Stimulated activated CD8-positive, alpha-beta memory T cell treated with anti-CD3 and anti-CD28 coated beads, Interleukin-15, amount 100 ng/mL, for 48 hours (primary cell): ENCODE measurements around the gene ENTPD1.
A peak's percentile ranks its signal among the peaks of the same experiment; 100 is the strongest.
"Not testable (repeated sequence)": the region's sequence is repeated elsewhere in the genome, so short reads cannot be mapped to it uniquely, and the experiment has no call there.

ENCODE experiments used
- DNase-seq, 2 donors: peaks; one replicate each; pipeline ENCODE4 v3.0.0-alpha.2; 2020; ENCODE audit warnings: low read depth in 2 of 2

Gene ENTPD1

GRCh38 chr10:95759233-95759826 is 3.4 kb downstream of the ENTPD1 start:
- no peak for DNase-seq

DNA sequence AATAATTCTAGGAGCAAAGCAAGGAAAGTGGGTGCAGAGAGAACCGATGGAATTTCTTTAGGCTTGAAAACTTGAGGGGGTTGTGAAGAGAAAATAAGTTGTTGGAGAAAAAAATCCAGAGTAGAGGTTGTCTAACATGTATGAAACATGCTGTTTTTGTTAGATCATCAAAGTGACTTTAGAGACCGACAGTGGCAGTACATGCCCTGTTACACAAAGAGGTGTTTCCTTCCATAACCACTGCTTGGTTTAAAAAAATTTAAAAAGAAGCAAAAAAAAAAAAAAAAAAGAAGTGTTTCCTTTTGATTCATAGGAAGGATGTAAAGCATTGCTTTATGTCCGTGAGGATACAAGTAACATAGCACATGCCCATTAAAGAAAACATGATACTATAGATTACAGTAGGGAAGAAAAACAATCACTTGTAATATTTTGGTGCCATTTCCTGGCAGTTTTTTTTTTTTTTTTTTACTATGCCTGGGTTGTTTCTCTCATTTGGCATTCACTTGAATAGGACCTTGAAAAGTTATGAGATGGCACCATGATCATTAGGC is 6.1 kb downstream of the ENTPD1 start:
- DNase-seq, result no peak

DNA sequence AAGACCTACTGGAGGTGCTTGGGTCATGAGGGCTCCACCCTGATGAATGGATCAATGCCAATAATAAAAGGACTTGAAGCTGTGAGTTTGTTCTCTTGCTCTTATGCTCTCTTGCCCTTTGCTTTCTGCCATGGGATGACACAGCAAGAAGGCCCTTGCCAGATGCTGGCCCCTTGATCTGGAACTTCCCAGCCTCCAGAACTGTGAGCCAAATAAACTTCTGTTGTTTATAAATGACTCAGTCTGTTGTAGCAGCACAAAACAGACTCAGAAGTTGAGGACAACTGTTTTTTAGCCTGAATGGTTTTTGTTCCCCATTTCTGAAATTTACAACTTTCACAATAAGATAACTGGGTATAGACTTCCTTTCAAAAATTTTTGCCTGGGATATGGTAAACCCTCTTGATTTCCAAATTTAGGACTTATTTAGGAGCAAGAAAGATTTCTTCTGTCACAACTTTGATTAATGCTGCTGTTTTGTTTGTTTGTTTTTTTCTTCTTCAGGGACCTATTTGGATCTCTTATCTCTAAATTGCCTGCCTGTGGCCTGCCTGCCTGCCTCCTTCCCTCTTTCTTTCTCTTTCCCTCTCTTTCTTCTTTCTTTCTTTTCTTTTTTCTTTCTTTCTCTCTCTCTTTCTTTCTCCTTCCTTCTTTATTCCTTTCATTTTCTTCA is 12.1 kb downstream of the ENTPD1 start:
- no peak for DNase-seq

GRCh38 chr10:95770084-95770720 is 14.2 kb downstream of the ENTPD1 start:
- DNase-seq, result no peak

GRCh38 chr10:95773454-95773853 is 17.5 kb downstream of the ENTPD1 start:
- DNase-seq, result not testable (repeated sequence)

DNA sequence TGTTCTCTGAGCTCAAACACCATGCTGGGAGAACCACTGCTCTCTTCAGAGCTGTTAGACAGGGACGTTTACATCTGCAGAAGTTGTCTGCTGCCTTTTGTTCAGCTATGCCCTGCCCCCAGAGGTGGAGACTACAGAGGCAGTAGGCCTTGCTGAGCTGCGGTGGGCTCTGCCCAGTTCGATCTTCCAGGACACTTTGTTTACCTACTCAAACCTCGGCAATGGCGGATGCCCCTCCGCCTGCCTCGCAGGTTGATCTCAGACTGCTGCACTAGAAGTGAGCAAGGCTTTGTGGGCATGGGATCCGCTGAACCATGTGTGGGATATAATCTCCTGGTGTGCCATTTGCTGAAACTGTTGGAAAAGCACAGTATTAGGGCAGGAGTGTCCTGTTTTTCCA is 21.7 kb downstream of the ENTPD1 start:
- DNase-seq, result not testable (repeated sequence)

- DNase-seq, result no peak
Observed at GRCh38 chr10:95782318-95782717, 26.4 kb downstream of the ENTPD1 start.

GRCh38 chr10:95783741-95784140 is 27.8 kb downstream of the ENTPD1 start:
- no peak for DNase-seq

- no peak for DNase-seq
Observed at GRCh38 chr10:95784279-95784913, 28.4 kb downstream of the ENTPD1 start.

GRCh38 chr10:95785317-95785716 is 29.4 kb downstream of the ENTPD1 start:
- DNase-seq, result no peak

DNA sequence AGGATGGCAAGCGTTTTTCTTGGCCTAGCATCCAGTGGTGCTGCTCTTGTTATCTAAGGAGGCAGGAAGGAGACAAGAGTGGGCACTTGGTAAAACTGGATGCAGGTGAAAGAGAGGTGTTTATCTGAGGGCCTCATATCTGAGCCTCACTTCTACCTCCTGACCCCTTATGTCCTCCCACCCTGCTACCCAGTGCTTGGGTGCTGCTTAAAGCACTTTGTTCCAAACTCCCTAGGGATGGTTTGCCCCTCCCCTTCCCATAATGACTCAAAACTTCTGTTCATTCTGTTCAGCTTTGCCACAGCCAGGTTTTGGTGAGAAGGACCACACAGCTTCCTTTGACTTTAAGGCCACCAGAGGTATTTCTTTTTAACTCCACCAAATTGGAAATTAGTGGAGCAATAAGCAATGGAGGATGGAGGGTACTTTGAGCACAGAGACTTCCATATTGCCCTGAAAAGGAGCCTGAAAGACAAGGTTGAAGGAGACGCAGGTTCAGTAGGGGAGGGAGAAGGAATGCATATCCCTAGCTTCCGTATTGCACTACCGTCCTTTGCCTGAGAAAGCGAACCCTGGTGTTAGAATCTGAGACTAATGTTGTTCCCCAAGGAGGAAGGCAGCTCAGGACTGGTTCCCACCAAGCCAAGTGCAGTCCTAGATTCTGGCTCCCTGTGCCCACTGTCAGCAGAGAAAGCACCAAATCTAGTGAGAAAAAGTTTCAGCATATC is 30.1 kb downstream of the ENTPD1 start:
- no peak for DNase-seq

GRCh38 chr10:95787447-95787846 is 31.5 kb downstream of the ENTPD1 start:
- no peak for DNase-seq

DNA sequence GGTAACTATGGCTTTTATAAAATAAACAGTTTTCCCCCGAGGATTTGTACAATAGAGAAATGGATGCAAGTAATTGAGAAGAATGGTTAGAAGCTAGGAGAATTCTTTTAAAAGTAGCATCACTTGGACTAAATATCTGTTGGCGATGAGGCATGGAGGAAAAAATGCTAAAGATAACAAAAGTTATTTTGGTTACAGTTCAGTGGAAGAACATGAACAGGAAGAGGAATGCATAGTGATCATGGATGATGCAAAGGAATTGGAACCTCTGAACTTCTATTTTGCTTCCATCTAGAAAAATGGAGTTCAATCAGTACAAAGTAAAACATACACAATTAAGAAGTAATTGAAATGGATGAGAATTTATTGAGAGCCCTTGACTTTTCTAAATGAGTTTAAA is 32.9 kb downstream of the ENTPD1 start:
- no peak for DNase-seq

DNA sequence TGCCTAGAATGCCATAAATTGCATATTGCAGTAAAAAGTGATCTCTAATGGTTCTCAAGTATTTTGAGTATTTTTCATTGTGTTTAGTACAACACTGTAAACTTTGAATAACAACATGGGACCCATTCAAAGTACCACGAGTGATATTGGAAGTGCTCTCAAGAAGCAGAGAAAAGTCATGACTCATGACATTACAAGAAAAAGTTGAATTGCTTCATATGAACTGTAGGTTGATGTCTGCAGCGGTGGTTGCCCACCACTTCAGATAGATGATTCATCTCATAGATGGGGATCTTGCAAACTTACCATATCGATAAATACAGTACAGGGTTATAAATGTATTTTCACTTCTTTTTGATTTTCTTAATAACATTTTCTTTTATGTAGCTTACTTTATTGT is 33.9 kb downstream of the ENTPD1 start:
- DNase-seq, result no peak

DNA sequence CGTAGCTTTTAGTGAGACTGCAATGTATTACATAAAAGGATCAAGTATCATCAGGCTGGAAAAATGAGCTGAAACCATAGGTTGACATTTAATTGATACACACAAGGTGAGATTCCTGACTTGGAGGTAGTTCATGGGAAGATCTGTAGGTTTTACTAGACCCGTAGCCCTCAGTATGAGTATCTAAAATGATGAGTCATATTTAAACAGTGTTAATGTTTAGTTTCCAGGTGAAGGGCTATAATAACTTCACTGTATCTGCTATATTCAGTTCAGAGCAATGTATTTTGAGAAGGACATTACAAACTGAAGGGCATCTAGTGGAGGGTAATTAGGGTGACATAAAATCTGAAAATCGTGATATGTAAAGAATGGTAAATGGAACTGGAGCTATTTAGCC is 35.0 kb downstream of the ENTPD1 start:
- no peak for DNase-seq

GRCh38 chr10:95791425-95791979 is 35.5 kb downstream of the ENTPD1 start:
- DNase-seq, result no peak

DNA sequence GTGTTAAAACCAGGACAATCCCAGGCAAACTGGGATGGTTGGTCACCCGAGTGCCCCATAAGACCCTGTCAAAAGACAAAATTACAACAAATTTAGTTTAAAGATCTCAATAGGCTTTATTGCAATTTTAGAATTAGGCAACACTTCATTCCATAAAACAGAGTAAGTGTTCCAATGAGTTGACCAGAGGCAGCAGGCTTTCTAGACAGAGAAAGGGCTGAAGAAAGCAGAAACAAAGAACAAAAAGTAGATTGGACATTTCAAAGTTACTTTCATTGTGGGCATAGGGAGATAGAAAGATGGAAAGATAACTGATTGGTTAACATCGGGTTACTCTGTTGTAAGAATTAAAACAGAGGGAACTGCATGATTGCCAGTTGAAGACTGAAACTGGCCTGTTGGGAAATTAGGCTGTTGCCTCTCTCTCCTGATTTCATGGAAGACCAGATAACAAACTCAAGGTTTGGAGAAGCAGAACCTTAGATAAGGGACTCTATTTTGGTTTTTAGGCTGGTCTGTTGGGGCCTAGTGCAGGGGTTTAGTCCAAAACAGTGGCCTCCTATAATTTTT is 36.3 kb downstream of the ENTPD1 start:
- DNase-seq, result no peak

DNA sequence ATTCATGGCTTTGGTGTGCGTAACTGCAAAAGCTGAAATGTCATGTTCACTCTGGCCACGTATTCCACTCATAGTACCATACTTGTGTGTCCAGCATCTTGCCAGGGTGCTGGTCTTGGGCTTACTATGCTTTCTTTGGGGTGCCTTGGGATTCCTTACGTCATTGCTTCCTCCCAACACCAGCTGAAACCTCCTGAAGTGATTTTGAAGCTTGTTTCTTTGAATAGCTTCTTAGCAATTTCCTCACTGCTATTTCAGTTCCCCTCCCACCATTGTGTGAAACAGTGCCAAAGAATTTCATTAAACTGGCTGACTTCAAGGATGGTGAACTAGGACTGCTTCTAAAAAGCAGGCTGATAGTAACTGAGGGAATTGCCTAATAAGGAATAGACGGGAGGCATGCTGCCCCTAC is 36.9 kb downstream of the ENTPD1 start:
- DNase-seq, result no peak

DNA sequence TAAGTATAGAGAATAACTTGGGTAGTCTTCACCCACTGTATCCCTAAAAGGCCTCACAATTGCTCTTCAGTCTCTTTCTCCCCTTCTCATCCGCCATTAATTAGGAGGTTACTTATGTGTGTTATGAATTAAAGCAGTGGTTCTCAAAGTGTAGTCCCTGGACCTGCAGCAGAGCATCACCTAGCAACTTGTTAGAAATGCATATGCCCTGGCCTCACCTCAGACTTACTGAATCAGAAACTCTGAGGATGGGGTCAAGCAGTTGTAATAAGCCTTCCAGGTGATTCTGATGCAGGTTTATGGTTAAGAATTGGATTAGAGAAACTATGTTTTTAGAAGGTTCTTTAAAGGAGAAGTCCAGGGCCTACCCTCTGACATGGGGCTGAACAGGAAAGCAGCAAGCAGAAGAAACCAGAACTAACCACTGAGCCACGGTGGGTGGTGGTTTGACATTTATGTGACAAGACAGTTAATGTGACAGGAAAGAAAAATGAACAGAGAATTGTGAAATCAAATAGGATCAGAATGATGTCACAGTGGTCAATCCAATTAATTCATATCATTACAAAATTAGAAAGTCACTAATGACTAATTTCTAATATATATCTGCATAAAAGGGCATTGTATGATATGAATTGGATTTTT is 37.6 kb downstream of the ENTPD1 start:
- peak in 1 of 2 donors; percentile 33 for DNase-seq

GRCh38 chr10:95794195-95794594 is 38.2 kb downstream of the ENTPD1 start:
- DNase-seq, result no peak

- no peak for DNase-seq
Observed at GRCh38 chr10:95795602-95796001, 39.6 kb downstream of the ENTPD1 start.
